GM20431 (cell line): ENCODE measurements around the gene TMEM135.

Experiments used
- in situ Hi-C: fragments of 300-500 bp; cut with MseI, MboI; formaldehyde crosslinking; loops from one replicate; pipeline ENCODE4 v1.15.0; 2020; ENCODE audit warnings: low sequenced_read_pairs; ENCODE audit not compliant: unreplicated experiment

The TMEM135 gene

GRCh38 chr11:87286338-87286737 lies 248.6 kb downstream of the TMEM135 start:
- in situ Hi-C loops = no loop called here

GRCh38 chr11:87290304-87290922 lies 252.7 kb downstream of the TMEM135 start:
- in situ Hi-C loops = loop anchor here (10.0 kb wide), 1 partner anchor 286 kb away; no protein-coding TSS in a partner anchor

- in situ Hi-C loops = loop anchor here (10.0 kb wide), 1 partner anchor 288 kb away; no protein-coding TSS in a partner anchor
Observed at GRCh38 chr11:87292598-87292997, 254.9 kb downstream of the TMEM135 start.

- in situ Hi-C loops = loop anchor here (10.0 kb wide), 1 partner anchor 290 kb away; no protein-coding TSS in a partner anchor
Observed at GRCh38 chr11:87295237-87295636, 257.5 kb downstream of the TMEM135 start.

- in situ Hi-C loops = loop anchor here (10.0 kb wide), 1 partner anchor 292 kb away; no protein-coding TSS in a partner anchor
Observed at GRCh38 chr11:87296627-87297026, 258.9 kb downstream of the TMEM135 start.

GRCh38 chr11:87298155-87298554 lies 260.4 kb downstream of the TMEM135 start:
- in situ Hi-C loops = loop anchor here (10.0 kb wide), 1 partner anchor 293 kb away; no protein-coding TSS in a partner anchor

GRCh38 chr11:87299041-87299481 lies 261.3 kb downstream of the TMEM135 start:
- in situ Hi-C loops = loop anchor here (10.0 kb wide), 1 partner anchor 294 kb away; no protein-coding TSS in a partner anchor

GRCh38 chr11:87300640-87301380 lies 263.1 kb downstream of the TMEM135 start:
- in situ Hi-C loops = no loop called here

- in situ Hi-C loops = no loop called here
Observed at GRCh38 chr11:87301785-87302540, 264.2 kb downstream of the TMEM135 start.

- in situ Hi-C loops = no loop called here
Observed at GRCh38 chr11:87304412-87304811, 266.7 kb downstream of the TMEM135 start.

GRCh38 chr11:87306262-87306851 lies 268.6 kb downstream of the TMEM135 start:
- in situ Hi-C loops = no loop called here

- in situ Hi-C loops = no loop called here
Observed at GRCh38 chr11:87307101-87307500, 269.4 kb downstream of the TMEM135 start.

GRCh38 chr11:87315229-87315628 lies 277.5 kb downstream of the TMEM135 start:
- in situ Hi-C loops = no loop called here

- in situ Hi-C loops = no loop called here
Observed at GRCh38 chr11:87316491-87316890, 278.8 kb downstream of the TMEM135 start.

GRCh38 chr11:87317441-87317840 lies 279.7 kb downstream of the TMEM135 start:
- in situ Hi-C loops = no loop called here

- in situ Hi-C loops = no loop called here
Observed at GRCh38 chr11:87320123-87320522, 282.4 kb downstream of the TMEM135 start.

- in situ Hi-C loops = no loop called here
Observed at GRCh38 chr11:87322568-87322967, 284.8 kb downstream of the TMEM135 start.

GRCh38 chr11:87323899-87324298 lies 286.2 kb downstream of the TMEM135 start:
- in situ Hi-C loops = no loop called here

- in situ Hi-C loops = no loop called here
Observed at GRCh38 chr11:87324817-87325489, 287.2 kb downstream of the TMEM135 start.

GRCh38 chr11:87325490-87325872 lies 287.7 kb downstream of the TMEM135 start:
- in situ Hi-C loops = no loop called here
